ENCODE measurements around the gene UBE2J2. TPM values are rescaled to one million over a fixed set of nuclear protein-coding genes. Genes with fewer than 3 reads are reported as not detected.
A peak's percentile ranks its signal among the peaks of the same experiment; 100 is the strongest.

The UBE2J2 gene
- total and polyA plus RNA-seq, 2 of the 4 experiments (the other 2 are of a cell fraction) = 20.6 to 67.5 TPM

DNA sequence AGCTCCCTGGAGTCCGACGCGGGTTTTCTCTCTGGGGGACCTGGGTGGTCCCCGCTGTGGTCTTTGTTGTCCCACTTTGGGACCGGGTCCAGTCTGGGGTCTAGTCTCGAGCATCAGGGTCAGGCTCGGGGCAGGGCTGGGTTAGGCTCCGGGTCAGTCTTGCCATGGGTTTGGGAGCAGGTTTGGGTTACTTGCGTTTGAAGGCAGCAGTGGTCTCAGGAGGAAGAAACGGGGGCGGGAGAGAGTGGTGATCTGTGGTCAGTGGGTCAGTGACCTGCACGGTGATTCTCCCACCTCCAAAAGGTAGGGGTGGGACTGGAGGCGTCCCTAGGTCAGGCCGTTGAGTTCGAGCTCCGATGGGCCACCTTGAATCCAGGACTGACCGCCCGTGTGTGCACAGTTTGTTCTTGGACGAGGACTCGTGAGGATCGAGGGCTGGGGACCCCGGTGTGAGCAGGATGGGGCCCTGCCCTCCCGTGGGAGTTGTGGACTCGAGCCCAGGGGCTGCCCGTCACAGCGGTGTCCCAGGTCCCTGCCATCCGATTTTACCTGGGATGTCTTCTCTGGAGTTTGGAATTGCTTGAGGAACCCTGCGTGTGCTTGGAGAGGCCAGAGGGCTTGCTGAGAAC is 39.4 kb downstream of the UBE2J2 start:
- CTCF ChIA-PET = no interaction called here

More for the DNA sequence above, 39.4 kb downstream of the UBE2J2 start:
- no peak overlapping the region for H2BK5ac ChIP-seq (ENCODE audit: low read depth, low read length, poor library complexity, severe bottlenecking)
- H4K91ac ChIP-seq (ENCODE audit: insufficient read depth, low read depth, low read length) = no peak overlapping the region
- no peak for DNase-seq
- no peak overlapping the region for H2AK9ac ChIP-seq (replicated peaks; ENCODE audit: low read depth, low read length, poor library complexity)
- WGBS, 2 experiments (ENCODE audit: extremely low coverage in 2 of 2, insufficient read length in 1 of 2) = 90% methylated on average over 21 of the region's 28 CpGs; no CpG with 5 or more reads in 1 of the 2 experiments
- peaks cover 2% of the 10 kb centered on the region for H3K36me3 ChIP-seq (ENCODE audit: control insufficient read depth, insufficient read depth, low read length)
- H3K9me3 ChIP-seq (ENCODE audit: control insufficient read depth, insufficient read depth, low read length) = peaks cover 3% of the 10 kb centered on the region
- no peak overlapping the region for H3K4ac ChIP-seq (ENCODE audit: low read depth, low read length)
- H3K14ac ChIP-seq (replicated peaks; ENCODE audit: low read depth, low read length) = no peak overlapping the region
- no peak overlapping the region for H3K56ac ChIP-seq (ENCODE audit: extremely low read depth, insufficient read depth, low read length)
- H3K27ac ChIP-seq (ENCODE audit: insufficient read depth, low read length) = no peak overlapping the region
- no peak overlapping the region for H2BK15ac ChIP-seq (ENCODE audit: low read depth, low read length)
- H4K5ac ChIP-seq (ENCODE audit: low read depth, low read length) = no peak overlapping the region
- TSS peak; percentile 62 for BruUV-seq (replicated peaks)
- H2AK5ac ChIP-seq (ENCODE audit: low read depth, low read length) = no peak overlapping the region
- no peak overlapping the region for H2AFZ ChIP-seq (replicated peaks; ENCODE audit: low read length, poor library complexity)
- H3K23ac ChIP-seq (ENCODE audit: low read depth, low read length) = no peak overlapping the region
- H4K8ac ChIP-seq (ENCODE audit: low read depth in 2 of 2, low read length in 2 of 2) = no peak overlapping the region
- H3K9me1 ChIP-seq (ENCODE audit: insufficient read depth, low read length) = peaks cover 6% of the 10 kb centered on the region; the same call in 1 of the 2 replicates
- H3K9ac ChIP-seq (ENCODE audit: low read depth, low read length) = no peak overlapping the region
- no peak overlapping the region for H3K4me3 ChIP-seq (ENCODE audit: insufficient read depth, low read depth, low read length)
- in situ Hi-C loops (cut with MboI; ENCODE audit: low sequenced_read_pairs) = no loop called here
- dilution Hi-C loops (cut with HindIII; ENCODE audit: low sequenced_read_pairs, unreplicated experiment) = no loop called here
- no peak overlapping the region for H2BK120ac ChIP-seq (ENCODE audit: low read depth, low read length)
- H3K27me3 ChIP-seq (ENCODE audit: control insufficient read depth, insufficient read depth, low read length) = no peaks in the 10 kb centered on the region
- TF ChIP-seq CHD1 (IDR thresholded peaks at IDR 0.05; ENCODE audit: low read depth, low read length) = no peak
- TF ChIP-seq, protein P1, sequence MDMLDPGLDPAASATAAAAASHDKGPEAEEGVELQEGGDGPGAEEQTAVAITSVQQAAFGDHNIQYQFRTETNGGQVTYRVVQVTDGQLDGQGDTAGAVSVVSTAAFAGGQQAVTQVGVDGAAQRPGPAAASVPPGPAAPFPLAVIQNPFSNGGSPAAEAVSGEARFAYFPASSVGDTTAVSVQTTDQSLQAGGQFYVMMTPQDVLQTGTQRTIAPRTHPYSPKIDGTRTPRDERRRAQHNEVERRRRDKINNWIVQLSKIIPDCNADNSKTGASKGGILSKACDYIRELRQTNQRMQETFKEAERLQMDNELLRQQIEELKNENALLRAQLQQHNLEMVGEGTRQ (IDR thresholded peaks at IDR 0.05; ENCODE audit: low read depth, low read length) = no peak
- no peak for TF ChIP-seq MAZ (IDR thresholded peaks at IDR 0.05; ENCODE audit: borderline replicate concordance, low read depth, low read length)
- no peak for TF ChIP-seq POLR2A (IDR thresholded peaks at IDR 0.05; ENCODE audit: low read depth, low read length)
- no peak for TF ChIP-seq RAD21 (IDR thresholded peaks at IDR 0.05; ENCODE audit: low read length)
- no peak for TF ChIP-seq SMC3 (IDR thresholded peaks at IDR 0.05; ENCODE audit: low read depth, low read length)
- TF ChIP-seq, protein P2, sequence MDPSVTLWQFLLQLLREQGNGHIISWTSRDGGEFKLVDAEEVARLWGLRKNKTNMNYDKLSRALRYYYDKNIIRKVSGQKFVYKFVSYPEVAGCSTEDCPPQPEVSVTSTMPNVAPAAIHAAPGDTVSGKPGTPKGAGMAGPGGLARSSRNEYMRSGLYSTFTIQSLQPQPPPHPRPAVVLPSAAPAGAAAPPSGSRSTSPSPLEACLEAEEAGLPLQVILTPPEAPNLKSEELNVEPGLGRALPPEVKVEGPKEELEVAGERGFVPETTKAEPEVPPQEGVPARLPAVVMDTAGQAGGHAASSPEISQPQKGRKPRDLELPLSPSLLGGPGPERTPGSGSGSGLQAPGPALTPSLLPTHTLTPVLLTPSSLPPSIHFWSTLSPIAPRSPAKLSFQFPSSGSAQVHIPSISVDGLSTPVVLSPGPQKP (IDR thresholded peaks at IDR 0.05; ENCODE audit: borderline replicate concordance, low read depth, low read length) = no peak
- TF ChIP-seq, protein P3, sequence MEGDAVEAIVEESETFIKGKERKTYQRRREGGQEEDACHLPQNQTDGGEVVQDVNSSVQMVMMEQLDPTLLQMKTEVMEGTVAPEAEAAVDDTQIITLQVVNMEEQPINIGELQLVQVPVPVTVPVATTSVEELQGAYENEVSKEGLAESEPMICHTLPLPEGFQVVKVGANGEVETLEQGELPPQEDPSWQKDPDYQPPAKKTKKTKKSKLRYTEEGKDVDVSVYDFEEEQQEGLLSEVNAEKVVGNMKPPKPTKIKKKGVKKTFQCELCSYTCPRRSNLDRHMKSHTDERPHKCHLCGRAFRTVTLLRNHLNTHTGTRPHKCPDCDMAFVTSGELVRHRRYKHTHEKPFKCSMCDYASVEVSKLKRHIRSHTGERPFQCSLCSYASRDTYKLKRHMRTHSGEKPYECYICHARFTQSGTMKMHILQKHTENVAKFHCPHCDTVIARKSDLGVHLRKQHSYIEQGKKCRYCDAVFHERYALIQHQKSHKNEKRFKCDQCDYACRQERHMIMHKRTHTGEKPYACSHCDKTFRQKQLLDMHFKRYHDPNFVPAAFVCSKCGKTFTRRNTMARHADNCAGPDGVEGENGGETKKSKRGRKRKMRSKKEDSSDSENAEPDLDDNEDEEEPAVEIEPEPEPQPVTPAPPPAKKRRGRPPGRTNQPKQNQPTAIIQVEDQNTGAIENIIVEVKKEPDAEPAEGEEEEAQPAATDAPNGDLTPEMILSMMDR (conservative IDR thresholded peaks at IDR 0.05; ENCODE audit: low read depth, low read length) = no peak
- TF ChIP-seq MAFK (IDR thresholded peaks at IDR 0.05; ENCODE audit: low read depth, low read length) = no peak
- no peak for TF ChIP-seq CEBPB (IDR thresholded peaks at IDR 0.05; ENCODE audit: low read depth, low read length)
- TF ChIP-seq NFE2L2 (IDR thresholded peaks at IDR 0.05; ENCODE audit: low read depth, low read length) = no peak
- TF ChIP-seq MXI1 (IDR thresholded peaks at IDR 0.05; ENCODE audit: borderline replicate concordance, low read depth, low read length) = no peak
- H4K20me1 ChIP-seq (ENCODE audit: insufficient read depth, low read length) = peaks cover 8% of the 10 kb centered on the region
- peaks cover 26% of the 10 kb centered on the region for H3K4me1 ChIP-seq (ENCODE audit: control insufficient read depth, insufficient read depth, low read length)
- POLR2A ChIA-PET (ENCODE audit: unreplicated experiment) = no interaction called here
- intact Hi-C loops (cut with micrococcal nuclease) = loop anchor here (5.0 kb wide), 1 partner anchor 252 kb away; the partner anchor contains the start of gene PERM1
- H3K4me2 ChIP-seq (ENCODE audit: low read depth, low read length) = no peak overlapping the region
- no peak overlapping the region for H2BK20ac ChIP-seq (ENCODE audit: low read depth, low read length)
- H3K79me1 ChIP-seq (ENCODE audit: low read depth in 1 of 2, low read length in 2 of 2) = peaks cover 12 to 57% of the 10 kb centered on the region in 2 experiments; a peak in 3 of 4 replicates
- ATAC-seq (ENCODE audit: low read depth) = no peak
- no peak overlapping the region for H3K18ac ChIP-seq (ENCODE audit: low read depth, low read length)

Measured in IMR-90 (cell line).